Esophagus squamous epithelium (tissue), 5 donors: Measurements from ENCODE around the gene RPS29. TPM values are rescaled to one million over a fixed set of nuclear protein-coding genes. Genes with fewer than 3 reads are reported as not detected.

ENCODE experiments used
- DNase-seq: peaks from one replicate; lab custom pipeline; 2025; lab: John Stamatoyannopoulos, UW
- H3K27ac ChIP-seq, 4 donors: fragments of 200-600 bp; sonication (generic); one replicate each; pipeline ENCODE4 v1.5.1; 2016 to 2019; ENCODE audit warnings: mild to moderate bottlenecking in 1 of 4
- H3K27me3 ChIP-seq, 4 donors: fragments of 200-600 bp; sonication (generic); 1 replicate in 3 of 4; 2 replicates in 1 of 4; pipeline versions ENCODE4 v1.5.1 to v1.6.0; 2017 to 2021; ENCODE audit warnings: antibody characterized with exemption in 1 of 4
- H3K36me3 ChIP-seq, 3 donors: fragments of 200-600 bp; sonication (generic); one replicate each; pipeline ENCODE4 v1.5.1; 2016 to 2019
- H3K4me1 ChIP-seq, 3 donors: fragments of 200-600 bp; sonication (generic); one replicate each; pipeline ENCODE4 v1.5.1; 2017 to 2019
- H3K4me3 ChIP-seq, 4 donors: fragments of 200-600 bp; sonication (generic); 1 replicate in 3 of 4; 2 replicates in 1 of 4; pipeline ENCODE4 v1.5.1; 2016 to 2019; ENCODE audit warnings: mild to moderate bottlenecking in 2 of 4, moderate library complexity in 1 of 4
- H3K9me3 ChIP-seq, 3 donors: fragments of 200-600 bp; sonication (generic); one replicate each; pipeline ENCODE4 v1.5.1; 2016 to 2019
- POLR2A ChIP-seq, 4 donors: fragments of 450-650 bp; IDR thresholded peaks; one replicate each; pipeline ENCODE4 v1.6.1; 2017; ENCODE audit warnings: antibody characterized with exemption in 4 of 4, mild to moderate bottlenecking in 4 of 4, moderate library complexity in 3 of 4
- WGBS, 2 donors: methylation state at CpG; one replicate each; pipeline ENCODE4 v1.1.5; 2018; 5-methylcytosine and 5-hydroxymethylcytosine counted together
- intact Hi-C: fragments of 100-400 bp; cut with DNase I; formaldehyde crosslinking; loops from one replicate; pipeline ENCODE4 v1.15.0; 2022
- total RNA-seq, 4 donors: library from RNA; depleted of rRNA; stranded (reverse); fragments of >200 nt; gene quantifications; one replicate each; pipeline ENCODE4 v1.1.0, GENCODE V29; 2016
- TF ChIP-seq, protein P1 (sequence below), 6 experiments: fragments of 450-650 bp in 4 of 6; fragments of 200-600 bp in 2 of 6; sonication (generic) in 2 of 6; IDR thresholded peaks; one replicate each; pipeline ENCODE4 v1.5.1; 2016 to 2019; ENCODE audit warnings: antibody characterized with exemption in 6 of 6, mild to moderate bottlenecking in 4 of 6, moderate library complexity in 4 of 6
- donor health status: DM: yes; HTN: yes; CAD: no.

Gene RPS29
- total RNA-seq, 4 donors from 2014 or later = 911 to 13,326 (median 8,997) TPM

GRCh38 chr14:49623941-49624839, 38.0 kb upstream of the RPS29 start:
- DNase-seq = no peak
- Histone ChIP-seq H3K27me3 (no peaks in the 10 kb centered on the region), H3K36me3 (peaks cover 0 to 14% (median 0%) of the 10 kb centered on the region in 3 donors), H3K4me1 (peaks cover 15 to 50% (median 25%) of the 10 kb centered on the region in 3 donors), H3K27ac (peak overlapping the region in 2 of 4 donors; percentile 28 to 47), H3K9me3 (no peaks in the 10 kb centered on the region), H3K4me3 (no peak overlapping the region)
- intact Hi-C loops = no loop called here
- 20 to 53% methylated on average over 6 of the region's 6 CpGs for WGBS, 2 donors
- TF ChIP-seq, protein P1, sequence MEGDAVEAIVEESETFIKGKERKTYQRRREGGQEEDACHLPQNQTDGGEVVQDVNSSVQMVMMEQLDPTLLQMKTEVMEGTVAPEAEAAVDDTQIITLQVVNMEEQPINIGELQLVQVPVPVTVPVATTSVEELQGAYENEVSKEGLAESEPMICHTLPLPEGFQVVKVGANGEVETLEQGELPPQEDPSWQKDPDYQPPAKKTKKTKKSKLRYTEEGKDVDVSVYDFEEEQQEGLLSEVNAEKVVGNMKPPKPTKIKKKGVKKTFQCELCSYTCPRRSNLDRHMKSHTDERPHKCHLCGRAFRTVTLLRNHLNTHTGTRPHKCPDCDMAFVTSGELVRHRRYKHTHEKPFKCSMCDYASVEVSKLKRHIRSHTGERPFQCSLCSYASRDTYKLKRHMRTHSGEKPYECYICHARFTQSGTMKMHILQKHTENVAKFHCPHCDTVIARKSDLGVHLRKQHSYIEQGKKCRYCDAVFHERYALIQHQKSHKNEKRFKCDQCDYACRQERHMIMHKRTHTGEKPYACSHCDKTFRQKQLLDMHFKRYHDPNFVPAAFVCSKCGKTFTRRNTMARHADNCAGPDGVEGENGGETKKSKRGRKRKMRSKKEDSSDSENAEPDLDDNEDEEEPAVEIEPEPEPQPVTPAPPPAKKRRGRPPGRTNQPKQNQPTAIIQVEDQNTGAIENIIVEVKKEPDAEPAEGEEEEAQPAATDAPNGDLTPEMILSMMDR (IDR thresholded peaks at IDR 0.05) = no peak
- TF ChIP-seq POLR2A (IDR thresholded peaks at IDR 0.05) = no peak

DNA sequence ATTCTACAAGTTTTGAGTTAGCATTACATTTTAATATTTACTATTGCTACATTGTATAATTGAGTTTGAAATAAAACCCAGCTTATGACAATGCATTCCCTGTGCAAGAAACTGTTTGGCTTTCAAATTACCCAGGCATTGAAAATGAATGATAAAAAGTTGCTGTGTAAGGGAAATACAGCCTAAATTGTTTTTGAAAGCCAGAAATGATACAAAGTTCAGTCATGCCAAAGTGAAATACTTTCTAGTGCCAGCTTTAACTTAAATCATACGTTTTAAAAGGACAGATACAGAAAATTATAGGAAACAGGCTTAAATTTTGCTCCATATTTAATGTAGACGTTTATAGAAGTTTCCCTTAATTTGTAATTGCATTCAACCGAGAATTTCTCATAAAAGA, 37.2 kb upstream of the RPS29 start:
- intact Hi-C loops = no loop called here
- Histone ChIP-seq H3K9me3 (no peaks in the 10 kb centered on the region), H3K4me1 (peaks cover 16 to 58% (median 31%) of the 10 kb centered on the region in 3 donors), H3K27me3 (no peaks in the 10 kb centered on the region), H3K36me3 (peaks cover 0 to 20% (median 4%) of the 10 kb centered on the region in 3 donors), H3K4me3 (peak overlapping the region in 1 of 4 donors; percentile 31), H3K27ac (peak overlapping the region in 2 of 4 donors; percentile 28 to 47)
- 25 to 31% methylated on average over 3 of the region's 3 CpGs for WGBS, 2 donors
- TF ChIP-seq, protein P1 (IDR thresholded peaks at IDR 0.05) = no peak
- no peak for TF ChIP-seq POLR2A (IDR thresholded peaks at IDR 0.05)
- DNase-seq = no peak

- intact Hi-C loops = no loop called here
- DNase-seq = no peak
- Histone ChIP-seq H3K27me3 (no peaks in the 10 kb centered on the region), H3K4me1 (peaks cover 16 to 69% (median 31%) of the 10 kb centered on the region in 3 donors), H3K36me3 (peaks cover 3 to 33% (median 7%) of the 10 kb centered on the region in 3 donors), H3K9me3 (no peaks in the 10 kb centered on the region), H3K27ac (peak overlapping the region in 2 of 4 donors; percentile 3 to 22), H3K4me3 (peak overlapping the region; percentile 51 to 93 (median 86))
- 39 to 47% methylated on average over 3 of the region's 3 CpGs for WGBS, 2 donors
- no peak for TF ChIP-seq POLR2A (IDR thresholded peaks at IDR 0.05)
- TF ChIP-seq, protein P1 (IDR thresholded peaks at IDR 0.05) = no peak
Observed at GRCh38 chr14:49622022-49622607, 35.9 kb upstream of the RPS29 start.

DNA sequence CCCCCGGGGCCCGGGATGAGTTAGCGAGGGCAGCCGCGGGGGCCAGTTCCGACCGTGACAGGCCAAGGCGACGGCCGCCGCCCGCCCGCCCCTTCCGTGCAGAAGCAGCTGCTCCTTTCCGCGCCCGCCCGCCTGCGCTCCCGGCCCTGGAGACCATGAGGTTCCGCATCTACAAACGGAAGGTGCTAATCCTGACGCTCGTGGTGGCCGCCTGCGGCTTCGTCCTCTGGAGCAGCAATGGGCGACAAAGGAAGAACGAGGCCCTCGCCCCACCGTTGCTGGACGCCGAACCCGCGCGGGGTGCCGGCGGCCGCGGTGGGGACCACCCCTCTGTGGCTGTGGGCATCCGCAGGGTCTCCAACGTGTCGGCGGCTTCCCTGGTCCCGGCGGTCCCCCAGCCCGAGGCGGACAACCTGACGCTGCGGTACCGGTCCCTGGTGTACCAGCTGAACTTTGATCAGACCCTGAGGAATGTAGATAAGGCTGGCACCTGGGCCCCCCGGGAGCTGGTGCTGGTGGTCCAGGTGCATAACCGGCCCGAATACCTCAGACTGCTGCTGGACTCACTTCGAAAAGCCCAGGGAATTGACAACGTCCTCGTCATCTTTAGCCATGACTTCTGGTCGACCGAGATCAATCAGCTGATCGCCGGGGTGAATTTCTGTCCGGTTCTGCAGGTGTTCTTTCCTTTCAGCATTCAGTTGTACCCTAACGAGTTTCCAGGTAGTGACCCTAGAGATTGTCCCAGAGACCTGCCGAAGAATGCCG, 35.1 kb upstream of the RPS29 start:
- no peaks in the 10 kb centered on the region for H3K27me3 ChIP-seq
- 4 to 7% methylated on average over 11 to 28 of the region's 65 CpGs for WGBS, 2 donors
- peaks cover 16 to 69% (median 31%) of the 10 kb centered on the region in 3 donors for H3K4me1 ChIP-seq
- intact Hi-C loops = no loop called here
- peak; percentile 39 for DNase-seq
- no peak for TF ChIP-seq POLR2A (IDR thresholded peaks at IDR 0.05)
- TF ChIP-seq, protein P1 (IDR thresholded peaks at IDR 0.05) = peak in 1 of 6 experiments; percentile 2
- H3K4me3 ChIP-seq = peak overlapping the region; percentile 51 to 93 (median 86)
- H3K27ac ChIP-seq = peak overlapping the region; percentile 92 to 97 (median 96)
- H3K9me3 ChIP-seq = no peaks in the 10 kb centered on the region
- H3K36me3 ChIP-seq = peaks cover 3 to 37% (median 7%) of the 10 kb centered on the region in 3 donors
